ENCODE data around the gene AK9.

AK9 gene

DNA sequence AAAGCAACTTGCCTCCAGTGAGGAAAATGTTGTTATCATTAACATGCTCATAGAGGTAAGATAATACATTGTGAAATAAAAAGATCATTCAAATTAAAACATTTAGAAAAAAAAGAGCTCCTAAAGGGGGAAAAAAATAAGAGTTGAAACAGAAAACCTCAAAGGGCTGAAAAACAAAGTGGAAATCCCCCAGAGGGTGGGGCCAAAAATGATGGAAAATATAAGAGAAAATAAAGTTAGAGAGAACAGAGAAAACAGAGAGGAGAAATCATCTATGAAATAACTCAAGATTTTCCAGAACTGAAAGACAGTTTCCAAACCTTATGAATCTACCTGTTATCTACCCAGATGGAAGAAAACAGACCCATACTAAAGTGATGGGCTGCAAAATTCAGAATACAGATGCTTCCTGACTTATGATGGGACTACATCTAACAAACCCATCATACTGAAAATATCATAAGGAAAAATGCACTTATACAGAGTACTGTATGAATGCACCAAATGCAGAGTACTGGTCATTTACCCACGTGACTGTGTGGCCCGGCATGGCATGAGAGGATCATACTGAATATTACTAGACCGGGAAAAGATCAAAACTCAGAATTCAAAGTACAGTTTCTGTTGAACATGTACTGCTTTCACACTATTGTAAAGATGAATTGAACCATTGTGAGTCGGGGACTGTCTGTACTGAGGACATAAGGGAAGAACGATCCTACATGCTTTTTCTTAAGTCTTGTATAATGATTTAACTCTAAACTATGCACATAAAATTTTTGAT, 212.0 kb downstream of the AK9 start:
- H3K9me2 ChIP-seq (replicated peaks; ENCODE audit: low read depth, low read length), result no peaks in the 10 kb centered on the region
- H4K20me1 ChIP-seq (ENCODE audit: insufficient read depth, low read length, poor library complexity, severe bottlenecking), result peaks cover 52% of the 10 kb centered on the region
- H3F3A ChIP-seq (ENCODE audit: low read depth), result no peaks in the 10 kb centered on the region
- H3K9me3 ChIP-seq (ENCODE audit: insufficient read depth, low read depth, low read length), result no peaks in the 10 kb centered on the region
- H3K9ac ChIP-seq (ENCODE audit: low read depth, low read length, poor library complexity, severe bottlenecking), result peak overlapping the region; percentile 65
- H3K4me1 ChIP-seq (ENCODE audit: insufficient read depth, low read length, poor library complexity, severe bottlenecking), result peaks cover 68% of the 10 kb centered on the region
- no peak overlapping the region for H2AFZ ChIP-seq (ENCODE audit: low read length)
- peak overlapping the region; percentile 93 for H3K4me3 ChIP-seq (ENCODE audit: low read length, poor library complexity, severe bottlenecking)
- H3K36me3 ChIP-seq (ENCODE audit: insufficient read depth, low read length), result peaks cover 11% of the 10 kb centered on the region; the same call in 1 of the 2 replicates
- no peaks in the 10 kb centered on the region for H3K27me3 ChIP-seq (ENCODE audit: insufficient read depth, low read length, poor library complexity, severe bottlenecking)
- peak overlapping the region; percentile 88 for H3K4me2 ChIP-seq (ENCODE audit: low read depth, low read length, poor library complexity, severe bottlenecking)
- TF ChIP-seq, protein P1, sequence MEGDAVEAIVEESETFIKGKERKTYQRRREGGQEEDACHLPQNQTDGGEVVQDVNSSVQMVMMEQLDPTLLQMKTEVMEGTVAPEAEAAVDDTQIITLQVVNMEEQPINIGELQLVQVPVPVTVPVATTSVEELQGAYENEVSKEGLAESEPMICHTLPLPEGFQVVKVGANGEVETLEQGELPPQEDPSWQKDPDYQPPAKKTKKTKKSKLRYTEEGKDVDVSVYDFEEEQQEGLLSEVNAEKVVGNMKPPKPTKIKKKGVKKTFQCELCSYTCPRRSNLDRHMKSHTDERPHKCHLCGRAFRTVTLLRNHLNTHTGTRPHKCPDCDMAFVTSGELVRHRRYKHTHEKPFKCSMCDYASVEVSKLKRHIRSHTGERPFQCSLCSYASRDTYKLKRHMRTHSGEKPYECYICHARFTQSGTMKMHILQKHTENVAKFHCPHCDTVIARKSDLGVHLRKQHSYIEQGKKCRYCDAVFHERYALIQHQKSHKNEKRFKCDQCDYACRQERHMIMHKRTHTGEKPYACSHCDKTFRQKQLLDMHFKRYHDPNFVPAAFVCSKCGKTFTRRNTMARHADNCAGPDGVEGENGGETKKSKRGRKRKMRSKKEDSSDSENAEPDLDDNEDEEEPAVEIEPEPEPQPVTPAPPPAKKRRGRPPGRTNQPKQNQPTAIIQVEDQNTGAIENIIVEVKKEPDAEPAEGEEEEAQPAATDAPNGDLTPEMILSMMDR (conservative IDR thresholded peaks at IDR 0.05; ENCODE audit: low read length), result no peak
- TF ChIP-seq EZH2phosphoT487 (IDR thresholded peaks at IDR 0.05; ENCODE audit: borderline replicate concordance), result no peak
- peaks cover 81% of the 10 kb centered on the region for H3K79me2 ChIP-seq (ENCODE audit: insufficient read depth, low read length)

DNA sequence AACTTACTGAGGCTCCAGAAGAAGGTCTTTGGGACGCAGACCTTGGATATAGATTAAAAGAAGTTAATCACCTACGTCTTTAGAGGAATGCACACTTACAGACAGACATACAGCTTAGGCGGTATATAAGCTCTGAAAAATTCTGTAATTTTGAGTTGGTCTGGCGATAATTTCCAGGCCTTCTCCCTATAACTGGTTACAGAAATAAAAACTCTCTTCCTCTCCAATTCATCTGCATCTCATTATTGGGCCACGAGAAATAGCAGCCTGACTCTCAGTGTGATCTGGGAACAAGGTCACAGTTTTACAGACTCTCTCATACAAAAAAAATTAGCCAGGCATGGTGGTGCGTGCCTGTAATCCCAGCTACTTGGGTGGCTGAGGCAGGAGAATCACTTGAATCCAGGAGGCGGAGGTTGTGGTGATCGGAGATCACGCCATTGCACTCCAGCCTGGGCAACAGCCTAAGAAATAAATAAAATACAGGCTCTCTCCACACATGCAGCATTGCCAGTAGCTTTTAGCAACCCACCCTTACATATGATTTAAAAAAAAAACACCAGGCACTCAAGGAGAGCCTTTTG, 212.7 kb downstream of the AK9 start:
- no peaks in the 10 kb centered on the region for H3K9me3 ChIP-seq (ENCODE audit: insufficient read depth, low read depth, low read length)
- H2AFZ ChIP-seq (ENCODE audit: low read length), result no peak overlapping the region
- H3K4me2 ChIP-seq (ENCODE audit: low read depth, low read length, poor library complexity, severe bottlenecking), result peak overlapping the region; percentile 88
- H3K36me3 ChIP-seq (ENCODE audit: insufficient read depth, low read length), result peaks cover 18% of the 10 kb centered on the region; the same call in 1 of the 2 replicates
- H4K20me1 ChIP-seq (ENCODE audit: insufficient read depth, low read length, poor library complexity, severe bottlenecking), result peaks cover 52% of the 10 kb centered on the region
- H3K4me1 ChIP-seq (ENCODE audit: insufficient read depth, low read length, poor library complexity, severe bottlenecking), result peaks cover 64% of the 10 kb centered on the region
- H3K9ac ChIP-seq (ENCODE audit: low read depth, low read length, poor library complexity, severe bottlenecking), result peak overlapping the region; percentile 65
- H3K27me3 ChIP-seq (ENCODE audit: insufficient read depth, low read length, poor library complexity, severe bottlenecking), result no peaks in the 10 kb centered on the region
- H3K4me3 ChIP-seq (ENCODE audit: low read length, poor library complexity, severe bottlenecking), result peak overlapping the region; percentile 93
- H3K79me2 ChIP-seq (ENCODE audit: insufficient read depth, low read length), result peaks cover 86% of the 10 kb centered on the region
- H3K9me2 ChIP-seq (replicated peaks; ENCODE audit: low read depth, low read length), result no peaks in the 10 kb centered on the region
- H3F3A ChIP-seq (ENCODE audit: low read depth), result no peaks in the 10 kb centered on the region
- TF ChIP-seq EZH2phosphoT487 (IDR thresholded peaks at IDR 0.05; ENCODE audit: borderline replicate concordance), result no peak
- TF ChIP-seq, protein P1 (conservative IDR thresholded peaks at IDR 0.05; ENCODE audit: low read length), result no peak

DNA sequence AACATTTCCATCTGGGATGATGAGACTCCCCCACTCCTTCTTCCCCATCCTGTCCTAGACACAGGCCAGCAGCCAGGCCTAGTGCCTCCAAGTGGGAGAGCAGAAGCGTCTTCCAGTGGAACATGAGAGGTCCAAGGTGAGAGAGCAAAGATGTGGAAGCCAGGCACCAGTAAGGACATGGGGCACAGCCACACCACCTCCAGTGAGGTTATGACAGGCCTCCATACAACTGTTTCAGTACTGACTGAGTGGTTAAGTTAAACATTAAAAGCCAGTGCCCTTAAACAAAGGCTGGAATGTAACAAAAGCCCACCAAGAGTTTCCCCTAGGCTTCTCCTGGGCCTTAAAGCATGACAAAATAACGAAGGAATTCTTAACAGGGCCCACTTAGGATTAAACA, 213.3 kb downstream of the AK9 start:
- no peaks in the 10 kb centered on the region for H3K27me3 ChIP-seq (ENCODE audit: insufficient read depth, low read length, poor library complexity, severe bottlenecking)
- H3K9ac ChIP-seq (ENCODE audit: low read depth, low read length, poor library complexity, severe bottlenecking), result peak overlapping the region; percentile 65
- peak overlapping the region; percentile 88 for H3K4me2 ChIP-seq (ENCODE audit: low read depth, low read length, poor library complexity, severe bottlenecking)
- H3K36me3 ChIP-seq (ENCODE audit: insufficient read depth, low read length), result peaks cover 24% of the 10 kb centered on the region; the same call in 1 of the 2 replicates
- H3K4me1 ChIP-seq (ENCODE audit: insufficient read depth, low read length, poor library complexity, severe bottlenecking), result peaks cover 64% of the 10 kb centered on the region
- no peaks in the 10 kb centered on the region for H3K9me2 ChIP-seq (replicated peaks; ENCODE audit: low read depth, low read length)
- H3K79me2 ChIP-seq (ENCODE audit: insufficient read depth, low read length), result peaks cover 89% of the 10 kb centered on the region
- H3K4me3 ChIP-seq (ENCODE audit: low read length, poor library complexity, severe bottlenecking), result peak overlapping the region; percentile 93
- H3K9me3 ChIP-seq (ENCODE audit: insufficient read depth, low read depth, low read length), result no peaks in the 10 kb centered on the region
- H4K20me1 ChIP-seq (ENCODE audit: insufficient read depth, low read length, poor library complexity, severe bottlenecking), result peaks cover 52% of the 10 kb centered on the region
- H2AFZ ChIP-seq (ENCODE audit: low read length), result no peak overlapping the region
- TF ChIP-seq, protein P1 (conservative IDR thresholded peaks at IDR 0.05; ENCODE audit: low read length), result no peak
- TF ChIP-seq EZH2phosphoT487 (IDR thresholded peaks at IDR 0.05; ENCODE audit: borderline replicate concordance), result no peak
- no peaks in the 10 kb centered on the region for H3F3A ChIP-seq (ENCODE audit: low read depth)
